Smooth muscle cell (in vitro differentiated cells): ENCODE data around the gene FCHSD2. TPM values are rescaled to one million over a fixed set of nuclear protein-coding genes. Genes with fewer than 3 reads are reported as not detected.

ENCODE experiments used
- DNase-seq: peaks from one replicate; lab custom pipeline; 2025; ENCODE audit not compliant: unreplicated experiment; lab: John Stamatoyannopoulos, UW
- H2AFZ ChIP-seq: fragments of 200-600 bp; sonication (generic); 2 replicates; pipeline ENCODE4 v1.6.0; 2016; ENCODE audit warnings: antibody characterized with exemption, low read depth, mild to moderate bottlenecking
- H3F3A ChIP-seq: fragments of 200-600 bp; sonication (generic); 2 replicates; pipeline ENCODE4 v1.6.0; 2017; ENCODE audit warnings: antibody characterized with exemption, low read depth
- H3K27ac ChIP-seq: fragments of 200-600 bp; sonication (generic); 2 replicates; pipeline ENCODE4 v1.5.1; 2016; ENCODE audit warnings: low read depth, mild to moderate bottlenecking
- H3K27me3 ChIP-seq: fragments of 200-600 bp; sonication (generic); 2 replicates; pipeline ENCODE4 v1.6.1; 2016; ENCODE audit warnings: low read depth, mild to moderate bottlenecking
- H3K36me3 ChIP-seq: fragments of 200-600 bp; sonication (generic); 2 replicates; pipeline ENCODE4 v1.5.1; 2016; ENCODE audit warnings: low read depth
- H3K4me1 ChIP-seq: fragments of 200-600 bp; sonication (generic); 2 replicates; pipeline ENCODE4 v1.5.1; 2016; ENCODE audit warnings: low read depth
- H3K4me2 ChIP-seq: fragments of 200-600 bp; sonication (generic); 2 replicates; pipeline ENCODE4 v1.6.0; 2016; ENCODE audit warnings: mild to moderate bottlenecking
- H3K4me3 ChIP-seq: fragments of 200-600 bp; sonication (generic); 2 replicates; pipeline ENCODE4 v1.5.1; 2016; ENCODE audit warnings: mild to moderate bottlenecking
- H3K79me2 ChIP-seq: fragments of 200-600 bp; sonication (generic); 2 replicates; pipeline ENCODE4 v1.6.0; 2016; ENCODE audit warnings: low read depth, mild to moderate bottlenecking
- H3K9ac ChIP-seq: fragments of 200-600 bp; sonication (generic); 2 replicates; pipeline ENCODE4 v1.6.0; 2016; ENCODE audit warnings: low read depth
- H3K9me3 ChIP-seq: fragments of 200-600 bp; sonication (generic); replicated peaks from 2 replicates; pipeline ENCODE4 v1.5.1; 2016; ENCODE audit warnings: low read depth
- H4K20me1 ChIP-seq: fragments of 200-600 bp; sonication (generic); 2 replicates; pipeline ENCODE4 v1.6.0; 2016; ENCODE audit warnings: low read depth
- CTCF ChIP-seq: fragments of 200-600 bp; sonication (generic); IDR thresholded peaks from 2 replicates; pipeline ENCODE4 v1.5.1; 2017; ENCODE audit warnings: borderline replicate concordance, mild to moderate bottlenecking, antibody characterized with exemption; ENCODE audit not compliant: insufficient read depth, poor library complexity, severe bottlenecking
- WGBS: methylation state at CpG from one replicate; pipeline ENCODE4 v1.1.7; 2016; ENCODE audit warnings: low lambda C conversion rate; 5-methylcytosine and 5-hydroxymethylcytosine counted together
- polyA plus RNA-seq: library from polyadenylated mRNA; unstranded; fragments of >200 nt; fragmentation: Nextera tagmentation; extraction: Ambion mirVana; gene quantifications from 2 replicates; pipeline ENCODE4 v1.2.1, GENCODE V29; 2016
- total RNA-seq: library from RNA; depleted of rRNA; stranded (reverse); fragments of >200 nt; gene quantifications from 2 replicates; pipeline ENCODE4 v1.2.3, GENCODE V29; 2014

The FCHSD2 gene
- total and polyA plus RNA-seq, 2 experiments from 2014 or later = 14.6 to 24.3 TPM

- Histone ChIP-seq H4K20me1 (peaks cover 7% of the 10 kb centered on the region), H3K4me3 (no peak overlapping the region), H3K27me3 (no peaks in the 10 kb centered on the region), H3K27ac (no peak overlapping the region), H3K9me3 (no peaks in the 10 kb centered on the region), H3K4me1 (no peaks in the 10 kb centered on the region), H3F3A (no peaks in the 10 kb centered on the region), H3K4me2 (no peak overlapping the region), H2AFZ (no peak overlapping the region), H3K79me2 (peaks cover 10% of the 10 kb centered on the region), H3K36me3 (peaks cover 10% of the 10 kb centered on the region), H3K9ac (no peak overlapping the region)
- 95% methylated on average over 6 of the region's 6 CpGs for WGBS
- no peak for TF ChIP-seq CTCF
- DNase-seq = no peak
Observed at GRCh38 chr11:73113426-73113825, 28.7 kb downstream of the FCHSD2 start.

- TF ChIP-seq CTCF = no peak
- H3K36me3 ChIP-seq = peaks cover 10% of the 10 kb centered on the region
- H2AFZ ChIP-seq = no peak overlapping the region
- no peaks in the 10 kb centered on the region for H3K9me3 ChIP-seq
- peaks cover 10% of the 10 kb centered on the region for H4K20me1 ChIP-seq
- 97% methylated on average over 3 of the region's 3 CpGs for WGBS
- H3K9ac ChIP-seq = no peak overlapping the region
- no peaks in the 10 kb centered on the region for H3F3A ChIP-seq
- H3K27me3 ChIP-seq = no peaks in the 10 kb centered on the region
- no peak for DNase-seq
- H3K4me3 ChIP-seq = no peak overlapping the region
- no peak overlapping the region for H3K4me2 ChIP-seq
- peaks cover 3% of the 10 kb centered on the region for H3K79me2 ChIP-seq
- no peak overlapping the region for H3K27ac ChIP-seq
- H3K4me1 ChIP-seq = no peaks in the 10 kb centered on the region
Observed at GRCh38 chr11:73107597-73107996, 34.5 kb downstream of the FCHSD2 start.

- H3K9ac ChIP-seq = no peak overlapping the region
- no peaks in the 10 kb centered on the region for H3K9me3 ChIP-seq
- H3K79me2 ChIP-seq = peaks cover 3% of the 10 kb centered on the region
- H3K27me3 ChIP-seq = no peaks in the 10 kb centered on the region
- no peak overlapping the region for H3K27ac ChIP-seq
- peaks cover 22% of the 10 kb centered on the region for H4K20me1 ChIP-seq
- DNase-seq = no peak
- no peak overlapping the region for H2AFZ ChIP-seq
- no peaks in the 10 kb centered on the region for H3K4me1 ChIP-seq
- WGBS = 94% methylated on average over 1 of the region's 1 CpG
- peaks cover 3% of the 10 kb centered on the region for H3K36me3 ChIP-seq
- no peak overlapping the region for H3K4me2 ChIP-seq
- no peak overlapping the region for H3K4me3 ChIP-seq
- H3F3A ChIP-seq = no peaks in the 10 kb centered on the region
- TF ChIP-seq CTCF = no peak
Observed at GRCh38 chr11:73106347-73106746, 35.8 kb downstream of the FCHSD2 start.

GRCh38 chr11:73100578-73100977, 41.5 kb downstream of the FCHSD2 start:
- Histone ChIP-seq H3K4me1 (peaks cover 4% of the 10 kb centered on the region), H3F3A (no peaks in the 10 kb centered on the region), H3K4me3 (no peak overlapping the region), H2AFZ (no peak overlapping the region), H3K4me2 (no peak overlapping the region), H3K9me3 (no peaks in the 10 kb centered on the region), H3K9ac (no peak overlapping the region), H3K27me3 (no peaks in the 10 kb centered on the region), H4K20me1 (peaks cover 15% of the 10 kb centered on the region), H3K27ac (no peak overlapping the region), H3K36me3 (no peaks in the 10 kb centered on the region), H3K79me2 (peaks cover 9% of the 10 kb centered on the region)
- 87% methylated on average over 8 of the region's 8 CpGs for WGBS
- TF ChIP-seq CTCF = no peak
- DNase-seq = no peak
